GM12801 (cell line): ENCODE results near the gene FCHSD1.

Experiments
- CTCF ChIP-seq: IDR thresholded peaks from one replicate; pipeline ENCODE4 v1.5.1; 2011; ENCODE audit warnings: control low read depth; ENCODE audit not compliant: insufficient read length; ENCODE audit errors: extremely low read depth

FCHSD1 gene

DNA sequence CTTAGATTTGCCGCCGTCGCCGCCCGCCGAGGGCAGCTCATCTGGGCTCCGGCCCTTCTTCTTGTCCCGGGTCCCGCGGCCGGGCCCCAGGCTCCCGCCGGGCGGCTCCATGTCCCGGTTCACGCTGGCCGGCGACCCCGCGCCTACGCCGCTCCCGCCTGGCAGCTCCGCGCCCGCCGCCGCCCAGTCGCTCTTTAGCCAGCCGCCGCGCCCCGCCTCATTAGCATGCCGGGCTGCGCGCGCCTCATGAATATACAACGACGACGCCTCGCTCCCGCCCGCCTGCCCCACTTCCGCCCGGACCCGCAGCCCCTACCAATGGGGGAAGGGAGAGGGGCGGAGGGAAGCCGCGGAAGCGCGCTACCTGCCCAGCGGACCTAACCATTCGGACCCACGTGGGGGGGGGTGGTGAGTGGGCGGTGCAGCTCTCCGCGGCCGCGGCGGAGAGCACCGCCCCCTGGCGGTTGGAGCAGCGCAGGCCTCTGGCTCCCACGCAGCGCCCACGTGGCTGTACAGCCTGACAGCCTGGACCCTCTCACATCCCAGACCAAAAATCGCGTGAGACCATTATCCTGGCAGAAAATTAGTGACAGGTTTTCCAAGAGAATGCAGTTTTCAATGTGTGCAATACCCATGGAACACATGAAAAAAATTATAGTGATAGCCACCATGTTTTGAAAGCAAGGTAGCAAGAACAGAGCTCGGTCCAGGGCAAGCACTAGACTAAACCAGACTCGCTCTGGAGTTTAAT is 32.2 kb downstream of the FCHSD1 start, which contains the start of gene DIAPH1:
Gene DIAPH1, minus strand, starts transcription at position 197 of the 751 bp plus-strand sequence. Its CDS starts 86 bp downstream, at position 111.
- TF ChIP-seq CTCF, result peak; percentile 60

GRCh38 chr5:141618030-141618803 is 33.0 kb downstream of the FCHSD1 start:
- TF ChIP-seq CTCF, result no peak

- TF ChIP-seq CTCF, result no peak
Measured at GRCh38 chr5:141617682-141618029, 33.6 kb downstream of the FCHSD1 start.

- no peak for TF ChIP-seq CTCF
Measured at GRCh38 chr5:141617128-141617527, 34.1 kb downstream of the FCHSD1 start.

DNA sequence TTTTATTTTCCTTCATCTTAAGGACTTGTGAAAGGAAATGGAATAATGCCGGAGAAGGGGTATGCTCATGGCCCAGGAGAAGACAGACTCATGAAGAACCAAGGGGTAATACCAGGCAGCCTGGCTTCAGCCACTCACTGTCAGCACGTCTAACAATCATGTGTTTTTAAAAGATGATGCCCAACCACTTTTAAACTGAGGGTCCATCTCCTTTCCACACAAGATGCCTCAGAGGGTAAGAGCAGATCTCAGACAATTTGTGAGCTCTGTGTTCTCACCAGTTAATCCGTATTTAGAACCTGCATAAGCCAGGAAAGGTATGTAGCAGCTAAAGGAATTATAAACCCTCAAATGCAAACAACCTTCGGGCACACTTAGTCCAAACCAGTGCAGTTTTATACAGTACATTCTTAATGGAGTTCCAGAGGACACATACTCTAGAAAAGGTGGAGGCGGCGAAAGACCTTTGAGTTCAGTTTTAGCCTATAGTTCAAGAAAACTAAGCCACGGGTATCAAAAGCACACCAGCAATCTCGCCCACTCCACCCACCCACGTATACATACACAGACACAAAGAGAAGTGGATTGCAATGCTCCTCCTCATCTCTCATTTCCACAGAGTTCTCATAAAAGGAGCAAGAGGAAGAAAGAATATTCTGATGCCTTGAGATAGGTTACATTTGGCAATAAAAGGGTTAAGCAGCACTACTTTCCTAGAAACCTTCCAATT is 35.1 kb downstream of the FCHSD1 start:
- no peak for TF ChIP-seq CTCF

GRCh38 chr5:141613344-141613743 is 37.9 kb downstream of the FCHSD1 start:
- TF ChIP-seq CTCF, result no peak

DNA sequence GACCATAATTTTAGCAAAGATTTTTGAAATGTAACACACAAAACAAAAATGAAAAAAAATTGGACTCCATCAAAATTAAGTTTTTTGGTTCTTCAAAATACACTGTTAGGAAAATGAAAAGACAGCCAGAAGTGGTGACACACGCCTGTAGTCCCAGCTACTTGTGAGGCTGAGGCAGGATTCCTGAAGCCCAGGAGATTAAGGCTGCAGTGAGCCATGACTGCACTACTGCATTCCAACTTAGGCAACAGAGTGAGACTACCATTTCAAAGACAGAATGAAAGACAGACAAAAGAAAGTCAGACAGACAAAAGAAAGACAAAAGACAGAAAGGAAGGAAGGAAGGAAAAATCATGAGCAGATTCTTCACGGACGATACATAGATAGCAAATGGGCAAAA is 39.9 kb downstream of the FCHSD1 start:
- TF ChIP-seq CTCF, result no peak
